HG02571 (cell line): ENCODE results near the gene DNAH3.
"Not testable (repeated sequence)": the region's sequence is repeated elsewhere in the genome, so short reads cannot be mapped to it uniquely, and the experiment has no call there.

Experiments used
- ATAC-seq: cut with Tn5 transposase; IDR thresholded peaks from one replicate; pipeline ENCODE4 v1.9.1; 2021; ENCODE audit warnings: mild to moderate bottlenecking, moderate library complexity; ENCODE audit not compliant: unreplicated experiment

Gene DNAH3

GRCh38 chr16:21130811-21131210 lies 19.8 kb downstream of the DNAH3 start:
- ATAC-seq, result no peak

- no peak for ATAC-seq
These were observed 21.7 kb downstream of the DNAH3 start for GRCh38 chr16:21128991-21129390.

GRCh38 chr16:21126518-21126917 lies 24.1 kb downstream of the DNAH3 start:
- no peak for ATAC-seq

GRCh38 chr16:21125191-21125590 lies 25.5 kb downstream of the DNAH3 start:
- ATAC-seq, result no peak

GRCh38 chr16:21120976-21121520 lies 29.6 kb downstream of the DNAH3 start:
- ATAC-seq, result no peak

- ATAC-seq, result no peak
These were observed 33.1 kb downstream of the DNAH3 start for GRCh38 chr16:21117567-21117966.

- ATAC-seq, result no peak
These were observed 34.4 kb downstream of the DNAH3 start for GRCh38 chr16:21116148-21116693.

- ATAC-seq, result not testable (repeated sequence)
These were observed 35.1 kb downstream of the DNAH3 start for GRCh38 chr16:21115551-21115950.

- ATAC-seq, result no peak
These were observed 46.4 kb downstream of the DNAH3 start for GRCh38 chr16:21103941-21104860.

GRCh38 chr16:21101631-21102420 lies 48.8 kb downstream of the DNAH3 start:
- ATAC-seq, result no peak

GRCh38 chr16:21100447-21100846 lies 50.2 kb downstream of the DNAH3 start:
- no peak for ATAC-seq

- ATAC-seq, result no peak
These were observed 53.5 kb downstream of the DNAH3 start for GRCh38 chr16:21097151-21097550.

GRCh38 chr16:21094719-21095118 lies 55.9 kb downstream of the DNAH3 start:
- ATAC-seq, result not testable (repeated sequence)

GRCh38 chr16:21092951-21093350 lies 57.7 kb downstream of the DNAH3 start:
- ATAC-seq, result no peak

- no peak for ATAC-seq
These were observed 61.8 kb downstream of the DNAH3 start for GRCh38 chr16:21088646-21089538.

GRCh38 chr16:21088143-21088542 lies 62.5 kb downstream of the DNAH3 start:
- ATAC-seq, result no peak

GRCh38 chr16:21084631-21085225 lies 65.9 kb downstream of the DNAH3 start:
- no peak for ATAC-seq

- no peak for ATAC-seq
These were observed 66.8 kb downstream of the DNAH3 start for GRCh38 chr16:21083729-21084268.

GRCh38 chr16:21081329-21081728 lies 69.3 kb downstream of the DNAH3 start:
- ATAC-seq, result no peak

GRCh38 chr16:21078563-21078962 lies 72.1 kb downstream of the DNAH3 start:
- no peak for ATAC-seq
